Midbrain (tissue), 1 donor: Measurements from ENCODE around the gene CAGE1.

ENCODE experiments used
- DNase-seq: peaks from one replicate; lab custom pipeline; 2025; lab: John Stamatoyannopoulos, UW

Gene CAGE1

GRCh38 chr6:7389451-7390225 is at the start of gene CAGE1, which contains the start of gene RIOK1:
CAGE1 (minus strand) TSS chr6:7389742; CDS start chr6:7387173, 2,569 bp downstream.
RIOK1 (plus strand) TSS chr6:7389808; CDS start chr6:7390003, 195 bp downstream.
- peak; percentile 92 for DNase-seq

DNA sequence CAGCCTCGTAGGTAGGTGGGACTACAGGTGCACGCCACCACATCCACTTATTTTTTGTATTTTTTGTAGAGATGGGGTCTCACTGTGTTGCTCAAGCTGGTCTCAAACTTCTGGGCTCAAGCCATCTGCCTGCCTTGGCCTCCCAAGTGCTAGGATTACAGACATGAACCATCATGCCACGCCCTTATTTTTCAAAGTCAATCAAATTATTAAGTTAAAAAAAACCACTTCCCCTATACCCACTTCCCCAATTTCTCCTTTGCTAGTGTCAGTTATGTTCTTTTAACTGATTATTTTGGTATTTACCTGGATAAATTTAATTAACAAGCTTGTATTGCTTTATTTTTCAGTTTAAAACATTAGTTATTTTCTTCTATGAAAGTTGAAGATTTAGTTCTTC is 49.7 kb upstream of the CAGE1 start:
- DNase-seq: no peak

DNA sequence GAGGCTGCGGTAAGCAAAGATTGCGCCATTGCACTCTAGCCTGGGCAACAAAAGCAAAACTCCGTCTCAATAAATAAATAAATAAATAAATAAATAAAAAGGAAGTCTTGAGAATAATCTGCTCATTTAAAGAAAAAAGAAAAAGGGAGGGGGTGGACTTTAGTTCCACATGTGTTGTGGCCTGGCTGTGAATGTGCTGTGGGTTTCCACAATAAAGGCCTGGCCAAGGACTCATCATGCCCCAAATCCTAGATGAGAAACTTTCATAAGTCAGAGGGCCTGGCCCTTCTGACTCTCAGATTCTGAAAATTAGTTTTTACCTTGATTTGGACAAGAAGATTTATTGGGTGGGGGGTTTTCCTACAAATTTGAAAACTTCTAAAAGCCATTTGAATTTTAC is 48.5 kb upstream of the CAGE1 start:
- DNase-seq: no peak

GRCh38 chr6:7434672-7435071 is 45.1 kb upstream of the CAGE1 start:
- no peak for DNase-seq

GRCh38 chr6:7433121-7433617 is 43.6 kb upstream of the CAGE1 start:
- no peak for DNase-seq

- DNase-seq: no peak
These were observed 43.0 kb upstream of the CAGE1 start for GRCh38 chr6:7432391-7433120.

- no peak for DNase-seq
These were observed 42.3 kb upstream of the CAGE1 start for GRCh38 chr6:7431674-7432390.

DNA sequence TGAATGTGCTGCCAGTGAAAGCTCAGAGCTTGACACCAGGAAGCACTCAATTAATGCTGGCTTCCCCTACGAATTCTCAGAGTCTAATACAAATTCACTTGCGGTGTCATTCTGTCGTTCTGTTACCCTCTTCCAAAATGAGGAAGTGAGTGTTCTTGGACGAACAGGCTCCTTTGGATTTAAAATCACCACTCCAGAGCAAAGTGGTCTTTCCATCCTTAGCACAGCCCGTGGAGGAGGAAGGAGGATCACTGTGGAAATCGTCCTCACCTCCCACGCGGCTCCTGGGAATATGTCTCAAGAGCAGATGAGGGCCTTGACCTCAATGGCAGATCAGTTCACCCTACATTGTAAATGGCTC is 41.8 kb upstream of the CAGE1 start:
- no peak for DNase-seq

DNA sequence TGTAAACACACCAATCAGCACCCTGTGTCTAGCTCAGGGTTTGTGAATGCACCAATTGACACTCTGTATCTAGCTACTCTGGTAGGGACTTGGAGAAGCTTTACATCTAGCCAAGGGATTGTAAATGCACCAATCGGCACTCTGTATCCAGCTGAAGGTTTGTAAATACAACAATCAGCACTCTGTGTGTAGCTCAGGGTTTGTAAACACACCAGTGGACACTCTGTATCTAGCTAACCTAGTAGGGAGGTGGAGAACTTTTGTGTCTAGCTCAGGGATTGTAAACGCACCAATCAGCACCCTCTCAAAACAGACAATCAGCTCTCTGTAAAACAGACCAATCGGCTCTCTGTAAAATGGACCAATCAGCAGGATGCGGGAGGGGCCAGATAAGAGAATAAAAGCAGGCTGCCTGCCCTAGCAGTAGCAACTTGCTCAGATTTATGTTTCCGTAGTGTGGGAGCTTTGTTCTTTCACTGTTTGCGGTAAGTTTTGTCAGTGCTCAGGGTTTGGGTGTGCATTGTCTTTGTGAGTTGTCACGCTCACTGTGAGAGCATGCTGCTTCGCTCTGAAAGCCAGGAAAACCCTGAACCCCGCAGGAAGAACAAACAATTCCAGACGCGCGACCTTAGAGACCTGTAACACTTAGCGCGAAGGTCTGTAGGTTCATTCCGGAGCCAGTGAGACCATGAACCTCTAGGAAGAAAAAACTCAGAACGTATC is 37.1 kb upstream of the CAGE1 start:
- no peak for DNase-seq

DNA sequence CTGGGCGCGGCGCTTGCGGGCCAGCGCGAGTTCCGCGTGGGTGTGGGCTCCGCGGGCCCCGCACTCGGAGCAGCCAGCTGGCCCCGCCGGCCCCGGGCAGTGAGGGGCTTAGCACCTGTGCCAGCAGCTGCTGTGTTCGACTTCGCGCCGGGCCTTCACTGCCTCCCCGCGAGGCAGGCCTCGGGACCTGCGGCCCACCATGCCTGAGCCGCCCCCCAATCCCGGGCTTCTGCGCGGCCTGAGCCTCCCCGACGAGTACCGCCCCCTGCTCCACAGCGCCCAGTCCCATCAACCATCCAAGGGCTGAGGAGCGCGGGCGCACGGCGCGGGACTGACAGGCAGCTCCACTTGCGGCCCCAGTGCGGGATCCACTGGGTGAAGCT is 36.3 kb upstream of the CAGE1 start:
- DNase-seq: no peak

GRCh38 chr6:7424967-7425807 is 35.6 kb upstream of the CAGE1 start:
- DNase-seq: no peak

DNA sequence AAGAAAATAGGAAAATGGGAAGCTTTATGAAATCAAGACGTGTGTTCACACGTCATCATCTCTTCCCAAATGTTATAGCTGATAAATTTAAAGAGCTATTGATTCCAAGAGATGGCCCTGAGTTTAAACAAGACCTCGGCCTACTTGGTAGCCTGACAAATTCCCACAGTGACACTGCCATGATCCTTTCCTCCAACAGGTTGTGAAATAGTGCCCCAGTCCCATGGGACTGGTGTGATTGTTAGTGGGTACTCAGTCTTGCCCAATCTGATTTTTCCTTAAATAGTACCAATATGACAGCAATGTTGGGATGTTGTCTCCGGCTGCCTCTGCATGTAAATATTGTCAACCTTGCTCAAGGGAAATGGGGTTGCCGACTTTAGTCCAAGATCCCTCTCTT is 34.5 kb upstream of the CAGE1 start:
- no peak for DNase-seq

DNA sequence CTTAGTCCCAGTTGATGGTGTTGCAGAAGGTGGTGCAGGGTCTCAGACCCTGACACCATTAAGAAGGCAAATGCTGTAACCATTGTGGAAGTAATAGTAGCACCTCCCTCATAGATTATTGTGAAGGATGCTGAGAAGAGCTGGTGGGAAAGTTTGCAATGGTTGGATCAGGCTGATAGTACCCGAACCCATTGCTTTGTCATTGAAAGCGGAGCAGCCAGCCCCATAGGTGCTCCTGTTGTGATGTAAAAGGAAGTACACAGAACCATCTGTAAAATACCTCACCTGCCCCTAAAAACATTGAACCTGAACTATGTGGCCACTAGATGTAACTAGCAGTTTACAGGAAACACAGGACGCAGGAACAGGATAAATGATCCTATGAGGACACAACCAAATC is 31.5 kb upstream of the CAGE1 start:
- no peak for DNase-seq

- no peak for DNase-seq
These were observed 29.5 kb upstream of the CAGE1 start for GRCh38 chr6:7419065-7419464.

GRCh38 chr6:7418238-7418905 is 28.8 kb upstream of the CAGE1 start:
- no peak for DNase-seq

DNA sequence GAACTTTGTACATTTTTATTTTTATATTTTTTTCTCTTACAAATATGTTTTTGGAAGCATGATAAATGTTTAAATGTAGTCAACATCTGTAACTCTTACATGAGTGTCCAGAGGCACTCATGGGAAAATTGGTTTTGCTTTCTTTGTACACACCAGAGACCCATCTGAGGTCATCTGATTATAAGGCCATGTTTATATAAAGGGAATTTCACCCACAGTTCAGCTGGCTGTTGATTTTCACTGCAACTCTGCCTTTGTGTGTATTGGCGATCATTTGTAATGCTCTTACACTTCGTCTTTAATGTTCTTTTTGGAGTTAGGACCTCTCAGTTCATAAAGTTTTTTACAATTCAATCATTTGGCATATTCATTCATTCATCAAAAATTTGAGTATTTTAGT is 28.1 kb upstream of the CAGE1 start:
- DNase-seq: no peak

DNA sequence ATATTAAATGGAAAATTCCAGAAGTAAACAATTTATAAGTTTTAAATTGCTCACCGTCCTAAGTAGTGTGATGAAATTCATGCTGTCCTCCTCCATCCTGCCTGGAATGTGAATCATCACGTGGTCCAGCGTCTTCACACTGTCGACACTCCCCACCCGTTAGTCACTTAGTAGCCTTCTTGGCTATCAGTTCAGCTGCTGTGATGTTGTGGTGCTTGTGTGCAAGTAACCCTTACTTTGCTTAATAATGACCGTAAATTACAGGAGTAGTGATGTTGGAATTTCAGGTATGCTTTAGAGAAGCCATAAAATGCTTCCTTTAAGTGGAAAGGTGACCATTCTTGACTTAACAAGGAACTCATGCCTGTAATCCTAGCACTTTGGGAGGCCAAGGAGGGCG is 25.3 kb upstream of the CAGE1 start:
- DNase-seq: no peak

GRCh38 chr6:7413151-7413823 is 23.7 kb upstream of the CAGE1 start:
- no peak for DNase-seq

DNA sequence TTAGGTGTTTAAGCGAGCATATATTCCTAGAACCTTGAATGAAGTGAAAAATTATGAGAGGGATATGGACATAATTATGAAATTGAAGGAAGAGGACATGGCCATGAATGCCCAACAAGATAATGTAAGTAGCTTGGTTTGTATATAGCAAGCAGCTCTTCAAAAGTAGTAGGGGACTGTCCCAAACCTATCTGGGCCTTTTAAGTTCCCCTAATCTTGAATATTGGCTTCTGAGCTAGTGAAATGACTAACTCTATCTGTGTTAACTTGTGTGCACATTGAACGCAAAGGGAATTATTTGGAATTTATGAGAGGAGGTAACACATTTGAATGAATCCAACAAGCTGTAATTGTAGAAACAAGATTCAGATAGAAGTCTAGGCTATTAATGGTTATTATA is 21.8 kb upstream of the CAGE1 start:
- DNase-seq: no peak

- no peak for DNase-seq
These were observed 21.3 kb upstream of the CAGE1 start for GRCh38 chr6:7410851-7411250.
